ENCODE measurements around the gene EIF4A2.

Gene EIF4A2

DNA sequence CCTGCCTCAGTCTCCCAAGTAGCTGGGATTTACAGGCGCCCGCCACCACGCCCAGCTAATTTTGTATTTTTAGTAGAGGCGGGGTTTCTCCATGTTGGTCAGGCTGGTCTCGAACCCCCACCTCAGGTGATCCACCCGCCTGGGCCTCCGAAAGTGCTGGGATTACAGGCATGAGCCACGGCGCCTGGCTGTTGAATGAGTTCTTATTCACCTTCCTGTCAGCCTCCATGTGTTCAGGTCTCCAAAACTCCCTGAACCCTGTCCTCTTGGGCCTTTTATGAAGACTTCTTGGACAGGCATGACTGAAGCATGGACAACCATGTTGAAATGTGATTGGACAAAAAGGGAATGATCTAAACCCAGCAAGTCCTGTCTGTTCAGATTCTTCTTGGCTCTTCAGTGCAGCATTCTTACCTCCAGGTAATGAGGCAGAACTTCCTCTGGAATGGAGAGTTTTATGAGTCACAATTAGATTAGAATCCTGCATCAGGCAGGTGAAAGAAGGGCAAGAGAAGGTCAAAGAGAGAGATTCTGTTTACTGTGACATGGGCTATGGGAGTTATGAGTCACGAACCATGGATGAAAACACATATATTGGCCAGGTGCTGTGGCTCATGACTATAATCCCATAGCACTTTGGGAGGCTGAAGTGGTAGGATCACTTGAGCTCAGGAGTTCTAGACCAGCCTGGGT is 23.1 kb upstream of the EIF4A2 start:
- CTCF ChIA-PET: no interaction called here
- DNase-seq (ENCODE audit: extremely low spot score): no peak
- no peak for TF ChIP-seq ARNT (IDR thresholded peaks at IDR 0.05)
- TF ChIP-seq FOXK2 (IDR thresholded peaks at IDR 0.05): no peak
- TF ChIP-seq LEF1 (IDR thresholded peaks at IDR 0.05; ENCODE audit: borderline replicate concordance): no peak
- no peak for TF ChIP-seq SUZ12 (IDR thresholded peaks at IDR 0.05)
- TF ChIP-seq CTBP1 (IDR thresholded peaks at IDR 0.05; ENCODE audit: borderline replicate concordance): no peak
- TF ChIP-seq BHLHE40 (IDR thresholded peaks at IDR 0.05; ENCODE audit: borderline replicate concordance): no peak
- TF ChIP-seq L3MBTL2 (conservative IDR thresholded peaks at IDR 0.05): no peak
- no peak for TF ChIP-seq NFRKB (IDR thresholded peaks at IDR 0.05)
- TF ChIP-seq ZNF384 (IDR thresholded peaks at IDR 0.05): no peak
- no peak for TF ChIP-seq FOXM1 (IDR thresholded peaks at IDR 0.05; ENCODE audit: borderline replicate concordance)
- TF ChIP-seq HDGF (IDR thresholded peaks at IDR 0.05; ENCODE audit: borderline replicate concordance): no peak
- no peak for TF ChIP-seq SP1 (IDR thresholded peaks at IDR 0.05)
- POLR2A ChIA-PET: no interaction called here

DNA sequence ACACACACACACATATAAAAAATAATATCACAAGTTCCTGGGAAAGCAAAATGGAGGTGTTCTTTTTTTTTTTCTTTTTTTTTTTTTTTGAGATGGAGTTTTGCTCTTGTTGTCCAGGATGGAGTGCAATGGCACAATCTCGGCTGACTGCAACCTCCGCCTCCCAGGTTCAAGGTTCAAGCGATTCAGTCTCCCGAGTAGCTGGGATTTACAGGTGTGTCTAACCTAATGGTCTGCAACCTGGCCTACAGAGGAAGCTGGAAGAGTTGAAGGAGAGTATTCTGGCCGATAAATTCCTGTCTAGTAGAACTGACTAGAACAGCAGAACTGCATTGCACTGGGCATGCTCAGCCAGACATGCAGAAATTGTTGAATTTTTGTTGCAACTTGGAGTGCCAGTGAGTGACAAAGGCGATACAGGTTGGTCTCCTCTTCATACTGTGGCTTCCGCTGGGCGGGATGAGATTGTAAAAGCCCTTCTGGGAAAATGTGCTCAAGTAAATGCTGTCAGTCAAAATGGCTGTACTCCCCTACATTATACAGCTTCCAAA is 22.4 kb upstream of the EIF4A2 start:
- CTCF ChIA-PET: no interaction called here

DNA sequence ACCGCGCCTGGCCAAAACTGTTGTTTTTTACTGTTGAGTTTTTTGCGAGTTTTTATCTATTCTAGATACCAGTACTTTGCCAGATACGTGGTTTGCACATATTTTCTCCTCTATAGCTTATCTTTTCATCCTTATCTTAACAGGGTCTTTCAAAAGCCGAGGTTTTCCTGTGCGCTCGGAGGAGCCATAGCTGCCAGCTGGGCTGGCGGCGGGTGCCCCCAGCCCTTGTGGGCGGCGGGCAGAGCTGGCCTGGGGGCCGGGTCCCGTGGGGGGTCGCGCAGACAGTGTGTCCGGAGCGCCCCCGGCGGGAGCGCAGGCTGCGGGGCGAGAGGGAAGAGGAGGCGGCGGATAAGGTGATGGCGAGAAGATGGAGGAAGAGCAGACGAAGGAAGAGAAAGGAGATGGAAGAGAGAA is 11.1 kb upstream of the EIF4A2 start:
- CTCF ChIA-PET: interaction anchor here (1.1 kb wide), 1 partner anchor 183 kb away, joined by 3 read pairs; no protein-coding TSS in a partner anchor
- TF ChIP-seq ZNF384 (IDR thresholded peaks at IDR 0.05): no peak
- no peak for TF ChIP-seq FOXM1 (IDR thresholded peaks at IDR 0.05; ENCODE audit: borderline replicate concordance)
- no peak for TF ChIP-seq SUZ12 (IDR thresholded peaks at IDR 0.05)
- TF ChIP-seq L3MBTL2 (conservative IDR thresholded peaks at IDR 0.05): no peak
- no peak for TF ChIP-seq ARNT (IDR thresholded peaks at IDR 0.05)
- TF ChIP-seq TARDBP (IDR thresholded peaks at IDR 0.05): no peak
- TF ChIP-seq FOXK2 (IDR thresholded peaks at IDR 0.05): no peak
- no peak for TF ChIP-seq LEF1 (IDR thresholded peaks at IDR 0.05; ENCODE audit: borderline replicate concordance)
- TF ChIP-seq HDGF (IDR thresholded peaks at IDR 0.05; ENCODE audit: borderline replicate concordance): no peak
- TF ChIP-seq, protein P1, sequence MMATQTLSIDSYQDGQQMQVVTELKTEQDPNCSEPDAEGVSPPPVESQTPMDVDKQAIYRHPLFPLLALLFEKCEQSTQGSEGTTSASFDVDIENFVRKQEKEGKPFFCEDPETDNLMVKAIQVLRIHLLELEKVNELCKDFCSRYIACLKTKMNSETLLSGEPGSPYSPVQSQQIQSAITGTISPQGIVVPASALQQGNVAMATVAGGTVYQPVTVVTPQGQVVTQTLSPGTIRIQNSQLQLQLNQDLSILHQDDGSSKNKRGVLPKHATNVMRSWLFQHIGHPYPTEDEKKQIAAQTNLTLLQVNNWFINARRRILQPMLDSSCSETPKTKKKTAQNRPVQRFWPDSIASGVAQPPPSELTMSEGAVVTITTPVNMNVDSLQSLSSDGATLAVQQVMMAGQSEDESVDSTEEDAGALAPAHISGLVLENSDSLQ (IDR thresholded peaks at IDR 0.05): no peak
- TF ChIP-seq SP1 (IDR thresholded peaks at IDR 0.05): no peak
- TF ChIP-seq FOXA1 (IDR thresholded peaks at IDR 0.05): no peak
- no peak for TF ChIP-seq ELF4 (IDR thresholded peaks at IDR 0.05)
- TF ChIP-seq CTBP1 (IDR thresholded peaks at IDR 0.05; ENCODE audit: borderline replicate concordance): no peak
- no peak for TF ChIP-seq BHLHE40 (IDR thresholded peaks at IDR 0.05; ENCODE audit: borderline replicate concordance)
- TF ChIP-seq NFRKB (IDR thresholded peaks at IDR 0.05): no peak
- POLR2A ChIA-PET: interaction anchor here (2.0 kb wide), 1 partner anchor 11 kb away, joined by 20 read pairs; the partner anchor contains the start of gene EIF4A2
- DNase-seq (ENCODE audit: extremely low spot score): no peak

More for the DNA sequence above, 22.4 kb upstream of the EIF4A2 start:
- POLR2A ChIA-PET: no interaction called here
- DNase-seq (ENCODE audit: extremely low spot score): no peak
- TF ChIP-seq ELF4 (IDR thresholded peaks at IDR 0.05): no peak
- TF ChIP-seq LEF1 (IDR thresholded peaks at IDR 0.05; ENCODE audit: borderline replicate concordance): no peak
- TF ChIP-seq, protein P1 (IDR thresholded peaks at IDR 0.05): no peak
- no peak for TF ChIP-seq ZNF384 (IDR thresholded peaks at IDR 0.05)
- TF ChIP-seq BHLHE40 (IDR thresholded peaks at IDR 0.05; ENCODE audit: borderline replicate concordance): no peak
- TF ChIP-seq CTBP1 (IDR thresholded peaks at IDR 0.05; ENCODE audit: borderline replicate concordance): no peak
- no peak for TF ChIP-seq FOXM1 (IDR thresholded peaks at IDR 0.05; ENCODE audit: borderline replicate concordance)
- no peak for TF ChIP-seq FOXK2 (IDR thresholded peaks at IDR 0.05)
- no peak for TF ChIP-seq FOXA1 (IDR thresholded peaks at IDR 0.05)

DNA sequence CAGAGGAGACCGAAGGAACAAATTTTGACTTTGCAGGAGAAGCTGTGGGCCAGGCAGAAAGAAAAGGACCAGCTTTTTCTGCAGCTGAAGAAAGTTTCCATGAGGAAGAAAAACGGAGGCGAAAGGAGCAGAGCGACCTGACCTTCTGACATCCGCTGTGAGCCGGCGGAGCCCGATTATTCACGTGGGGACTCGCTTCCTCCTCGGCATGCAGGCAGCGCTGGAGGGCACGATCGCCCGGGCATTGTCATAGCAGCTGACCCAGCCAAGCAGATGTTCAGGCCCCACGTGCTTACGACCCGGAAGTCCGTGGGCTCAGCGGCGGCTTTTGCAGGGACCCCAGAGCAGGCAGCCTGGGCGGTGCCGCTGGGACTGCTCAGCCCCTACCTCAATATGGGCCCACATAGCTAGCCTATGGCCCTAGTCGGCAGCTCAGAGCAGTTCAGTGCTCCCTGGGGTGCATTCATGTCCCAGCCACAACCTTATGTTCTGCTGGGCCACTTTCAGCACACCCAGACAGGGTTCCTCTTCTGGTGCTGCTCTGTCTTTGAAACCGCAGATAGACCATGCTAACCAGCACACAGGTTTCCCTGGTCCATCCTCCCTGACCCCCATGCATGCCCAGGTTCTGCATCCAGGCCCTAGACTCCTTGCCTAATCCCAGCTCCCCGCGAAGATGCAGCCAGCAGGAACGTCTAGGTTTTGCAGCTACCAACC is 10.5 kb upstream of the EIF4A2 start:
- POLR2A ChIA-PET: interaction anchor here (2.0 kb wide), 1 partner anchor 10 kb away, joined by 20 read pairs; the partner anchor contains the start of gene EIF4A2
- no peak for DNase-seq (ENCODE audit: extremely low spot score)

More for the DNA sequence above, 10.5 kb upstream of the EIF4A2 start:
- CTCF ChIA-PET: interaction anchor here (0.6 to 1.1 kb wide), 2 partner anchors 183 to 354 kb away, joined by 3 to 6 read pairs; no protein-coding TSS in a partner anchor
- TF ChIP-seq BHLHE40 (IDR thresholded peaks at IDR 0.05; ENCODE audit: borderline replicate concordance): no peak
- TF ChIP-seq LEF1 (IDR thresholded peaks at IDR 0.05; ENCODE audit: borderline replicate concordance): no peak
- no peak for TF ChIP-seq CTBP1 (IDR thresholded peaks at IDR 0.05; ENCODE audit: borderline replicate concordance)
- TF ChIP-seq FOXM1 (IDR thresholded peaks at IDR 0.05; ENCODE audit: borderline replicate concordance): no peak
- TF ChIP-seq FOXK2 (IDR thresholded peaks at IDR 0.05): no peak
- TF ChIP-seq SP1 (IDR thresholded peaks at IDR 0.05): no peak
- no peak for TF ChIP-seq ZNF384 (IDR thresholded peaks at IDR 0.05)
- TF ChIP-seq L3MBTL2 (conservative IDR thresholded peaks at IDR 0.05): no peak
- TF ChIP-seq ELF4 (IDR thresholded peaks at IDR 0.05): no peak
- no peak for TF ChIP-seq ARNT (IDR thresholded peaks at IDR 0.05)
- no peak for TF ChIP-seq FOXA1 (IDR thresholded peaks at IDR 0.05)
- TF ChIP-seq, protein P1 (IDR thresholded peaks at IDR 0.05): no peak
- TF ChIP-seq HDGF (IDR thresholded peaks at IDR 0.05; ENCODE audit: borderline replicate concordance): no peak
- no peak for TF ChIP-seq SUZ12 (IDR thresholded peaks at IDR 0.05)
- no peak for TF ChIP-seq TARDBP (IDR thresholded peaks at IDR 0.05)
- no peak for TF ChIP-seq NFRKB (IDR thresholded peaks at IDR 0.05)

All from HEK293T (cell line).